ENCODE data around the gene ALG12. TPM values are rescaled to one million over a fixed set of nuclear protein-coding genes. Genes with fewer than 3 reads are reported as not detected.

The ALG12 gene
- total and polyA plus RNA-seq, 2 of the 13 experiments (the other 11 are each of a cell fraction or from before 2014, with no cell fraction given): 7.8 to 15.8 TPM

DNA sequence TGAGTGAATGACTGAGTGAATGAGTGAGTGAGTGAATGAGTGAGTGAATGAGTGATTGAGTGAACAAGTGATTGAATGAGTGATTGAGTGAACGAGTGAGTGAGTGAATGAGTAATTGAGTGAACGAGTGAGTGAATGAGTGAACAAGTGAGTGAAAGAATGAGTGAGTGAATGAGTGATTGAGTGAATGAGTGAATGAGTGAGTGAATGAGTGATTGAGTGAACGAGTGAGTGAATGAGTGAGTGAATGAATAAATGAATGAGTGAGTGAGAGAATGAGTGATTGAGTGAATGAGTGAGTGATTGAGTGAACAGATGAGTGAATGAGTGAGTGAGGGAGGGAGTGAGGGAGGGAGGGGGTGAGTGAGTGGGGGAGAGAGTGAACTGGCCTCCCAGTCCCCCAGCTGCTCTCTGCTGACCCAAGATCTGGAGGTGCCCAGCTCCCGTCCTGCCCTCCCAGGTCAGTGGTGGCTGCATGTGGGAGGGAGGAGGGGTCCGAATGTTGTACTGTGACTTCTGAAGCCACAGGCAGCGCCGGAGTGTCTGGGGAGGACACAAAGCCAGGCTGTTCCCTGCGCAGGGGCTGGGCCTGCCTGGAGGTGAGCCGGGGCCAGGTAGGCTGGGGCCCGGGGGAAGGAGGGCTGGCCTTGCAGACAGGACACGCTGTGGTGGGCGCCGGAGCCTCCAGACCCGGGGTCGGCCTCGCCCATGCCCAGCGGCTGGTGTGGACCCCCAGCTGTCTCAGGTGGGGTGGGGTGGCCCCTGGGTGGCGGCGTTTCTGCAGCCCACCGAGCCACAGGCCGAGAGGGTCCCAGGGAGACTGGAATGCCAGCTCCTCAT lies 24.5 kb upstream of the ALG12 start (continued):
- TF ChIP-seq, protein P1, sequence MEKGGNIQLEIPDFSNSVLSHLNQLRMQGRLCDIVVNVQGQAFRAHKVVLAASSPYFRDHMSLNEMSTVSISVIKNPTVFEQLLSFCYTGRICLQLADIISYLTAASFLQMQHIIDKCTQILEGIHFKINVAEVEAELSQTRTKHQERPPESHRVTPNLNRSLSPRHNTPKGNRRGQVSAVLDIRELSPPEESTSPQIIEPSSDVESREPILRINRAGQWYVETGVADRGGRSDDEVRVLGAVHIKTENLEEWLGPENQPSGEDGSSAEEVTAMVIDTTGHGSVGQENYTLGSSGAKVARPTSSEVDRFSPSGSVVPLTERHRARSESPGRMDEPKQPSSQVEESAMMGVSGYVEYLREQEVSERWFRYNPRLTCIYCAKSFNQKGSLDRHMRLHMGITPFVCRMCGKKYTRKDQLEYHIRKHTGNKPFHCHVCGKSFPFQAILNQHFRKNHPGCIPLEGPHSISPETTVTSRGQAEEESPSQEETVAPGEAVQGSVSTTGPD (CRISPR knock-in tag; IDR thresholded peaks at IDR 0.05): no peak
- TF ChIP-seq ZSCAN25 (CRISPR knock-in tag; IDR thresholded peaks at IDR 0.05) (peak; percentile 87; the same call in 1 of the 2 replicates), ZNF329 (CRISPR knock-in tag; IDR thresholded peaks at IDR 0.05; ENCODE audit: low read depth) (no peak), ZNF574 (CRISPR knock-in tag; IDR thresholded peaks at IDR 0.05) (peak; percentile 46; the same call in 1 of the 2 replicates), BCLAF1 (IDR thresholded peaks at IDR 0.05) (no peak), FOXA1 (IDR thresholded peaks at IDR 0.05) (no peak), FOXA1 (CRISPR knock-in tag; IDR thresholded peaks at IDR 0.05) (no peak; the same call in 1 of the 2 replicates), NBN (conservative IDR thresholded peaks at IDR 0.05) (peak; percentile 95; the same call in 1 of the 2 replicates), FOXP1 (IDR thresholded peaks at IDR 0.05) (no peak), FOXP1 (CRISPR knock-in tag; IDR thresholded peaks at IDR 0.05) (no peak), TEF (CRISPR knock-in tag; IDR thresholded peaks at IDR 0.05) (no peak), IRF2 (CRISPR knock-in tag; IDR thresholded peaks at IDR 0.05) (peak; percentile 65), PRMT3 (CRISPR knock-in tag; IDR thresholded peaks at IDR 0.05; ENCODE audit: borderline replicate concordance, low read depth) (no peak), ERF (CRISPR knock-in tag; IDR thresholded peaks at IDR 0.05) (peak; percentile 61; the same call in 1 of the 2 replicates), ZNF225 (CRISPR knock-in tag; IDR thresholded peaks at IDR 0.05) (no peak), NCOR1 (IDR thresholded peaks at IDR 0.05; ENCODE audit: borderline replicate concordance, low read length) (peak; percentile 25; the same call in 1 of the 2 replicates), ZNF484 (CRISPR knock-in tag; IDR thresholded peaks at IDR 0.05; ENCODE audit: borderline replicate concordance, low read depth) (no peak), ZNF260 (CRISPR knock-in tag; IDR thresholded peaks at IDR 0.05; ENCODE audit: borderline replicate concordance, low read depth) (no peak)
- TF ChIP-seq, protein P2, sequence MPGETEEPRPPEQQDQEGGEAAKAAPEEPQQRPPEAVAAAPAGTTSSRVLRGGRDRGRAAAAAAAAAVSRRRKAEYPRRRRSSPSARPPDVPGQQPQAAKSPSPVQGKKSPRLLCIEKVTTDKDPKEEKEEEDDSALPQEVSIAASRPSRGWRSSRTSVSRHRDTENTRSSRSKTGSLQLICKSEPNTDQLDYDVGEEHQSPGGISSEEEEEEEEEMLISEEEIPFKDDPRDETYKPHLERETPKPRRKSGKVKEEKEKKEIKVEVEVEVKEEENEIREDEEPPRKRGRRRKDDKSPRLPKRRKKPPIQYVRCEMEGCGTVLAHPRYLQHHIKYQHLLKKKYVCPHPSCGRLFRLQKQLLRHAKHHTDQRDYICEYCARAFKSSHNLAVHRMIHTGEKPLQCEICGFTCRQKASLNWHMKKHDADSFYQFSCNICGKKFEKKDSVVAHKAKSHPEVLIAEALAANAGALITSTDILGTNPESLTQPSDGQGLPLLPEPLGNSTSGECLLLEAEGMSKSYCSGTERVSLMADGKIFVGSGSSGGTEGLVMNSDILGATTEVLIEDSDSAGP (CRISPR knock-in tag; IDR thresholded peaks at IDR 0.05; ENCODE audit: borderline replicate concordance): peak; percentile 52; the same call in 1 of the 2 replicates
